Mucosa of descending colon (tissue), 3 donors: Measurements from ENCODE around the gene LRRC4. TPM values are rescaled to one million over a fixed set of nuclear protein-coding genes. Genes with fewer than 3 reads are reported as not detected.

ENCODE experiments used
- ATAC-seq: fragments of 200-7000 bp; cut with Tn5 transposase; one replicate; pipeline ENCODE4 v1.9.1; 2020; ENCODE audit warnings: mild to moderate bottlenecking, moderate library complexity
- DNase-seq, 3 donors: peaks; one replicate each; pipeline ENCODE4 v3.0.0-alpha.2; 2020
- H3K36me3 ChIP-seq: fragments of 200-600 bp; one replicate; pipeline ENCODE4 v1.8.0; 2021; ENCODE audit warnings: low read depth, mild to moderate bottlenecking
- H3K4me1 ChIP-seq: fragments of 200-600 bp; one replicate; pipeline ENCODE4 v1.8.0; 2021; ENCODE audit warnings: low read depth, mild to moderate bottlenecking
- H3K4me3 ChIP-seq: fragments of 200-600 bp; one replicate; pipeline ENCODE4 v1.8.0; 2021; ENCODE audit warnings: mild to moderate bottlenecking
- H3K9me3 ChIP-seq: fragments of 200-600 bp; one replicate; pipeline ENCODE4 v1.8.0; 2021; ENCODE audit warnings: mild to moderate bottlenecking
- CTCF ChIP-seq: fragments of 200-600 bp; IDR thresholded peaks from one replicate; pipeline ENCODE4 v1.8.0; 2022; ENCODE audit warnings: antibody characterized with exemption, mild to moderate bottlenecking
- intact Hi-C, 2 donors: fragments of 100-400 bp; cut with DNase I in 1 of 2; cut with micrococcal nuclease in 1 of 2; formaldehyde crosslinking; loops; one replicate each; pipeline versions ENCODE4 v1.11.0 to v1.11.1; 2022; cut with DNase I, micrococcal nuclease
- total RNA-seq, 3 donors: library from RNA; stranded (reverse); fragmentation: NEBNext Ultra II Directional in 2 of 3; extraction: Animal tissue kit (Norgen Biotek cat#: 25700) in 2 of 3; gene quantifications; one replicate each; pipeline versions ENCODE4 v1.2.1 to v1.2.4, GENCODE V29; 2021 to 2023
- donor health status: DM: no; HTN: no; CAD: no; lungs with moderate emphysema.
- donor health status: DM: no; HTN: no; CAD: no.
- donor health status: DM: no; HTN: yes; CAD: no.

The LRRC4 gene
- total RNA-seq, 3 donors from 2014 or later, result 0.26 to 7.6 (median 1.1) TPM

- no peak for TF ChIP-seq CTCF
- Histone ChIP-seq H3K36me3 (no peaks in the 10 kb centered on the region), H3K4me3 (no peak overlapping the region), H3K4me1 (no peaks in the 10 kb centered on the region), H3K9me3 (no peaks in the 10 kb centered on the region)
- ATAC-seq (no peak), DNase-seq (no peak)
- intact Hi-C loops, result no loop called here
Observed at GRCh38 chr7:127995156-127995880, 35.9 kb downstream of the LRRC4 start.

GRCh38 chr7:127993987-127994386 is 37.2 kb downstream of the LRRC4 start:
- Histone ChIP-seq H3K9me3 (no peaks in the 10 kb centered on the region), H3K4me3 (no peak overlapping the region), H3K36me3 (no peaks in the 10 kb centered on the region), H3K4me1 (no peaks in the 10 kb centered on the region)
- DNase-seq (no peak), ATAC-seq (no peak)
- intact Hi-C loops, result no loop called here
- no peak for TF ChIP-seq CTCF

GRCh38 chr7:127993317-127993716 is 37.9 kb downstream of the LRRC4 start:
- no peaks in the 10 kb centered on the region for H3K4me1 ChIP-seq
- DNase-seq, result no peak
- no peak overlapping the region for H3K4me3 ChIP-seq
- ATAC-seq, result no peak
- intact Hi-C loops, result no loop called here
- H3K36me3 ChIP-seq, result no peaks in the 10 kb centered on the region
- TF ChIP-seq CTCF, result no peak
- H3K9me3 ChIP-seq, result no peaks in the 10 kb centered on the region

- H3K36me3 ChIP-seq, result no peaks in the 10 kb centered on the region
- DNase-seq, result no peak
- no peaks in the 10 kb centered on the region for H3K4me1 ChIP-seq
- no peak for ATAC-seq
- H3K9me3 ChIP-seq, result no peaks in the 10 kb centered on the region
- no peak overlapping the region for H3K4me3 ChIP-seq
- no peak for TF ChIP-seq CTCF
- intact Hi-C loops, result no loop called here
Observed at GRCh38 chr7:127988751-127989150, 42.5 kb downstream of the LRRC4 start.

- intact Hi-C loops, result no loop called here
- Histone ChIP-seq H3K9me3 (no peaks in the 10 kb centered on the region), H3K36me3 (no peaks in the 10 kb centered on the region), H3K4me3 (no peak overlapping the region), H3K4me1 (no peaks in the 10 kb centered on the region)
- ATAC-seq (no peak), DNase-seq (no peak)
- no peak for TF ChIP-seq CTCF
Observed at GRCh38 chr7:127986581-127987521, 44.4 kb downstream of the LRRC4 start.
